Uterus (tissue), 2 donors: ENCODE data around the gene USP43.
"Not testable (repeated sequence)": the region's sequence is repeated elsewhere in the genome, so short reads cannot be mapped to it uniquely, and the experiment has no call there.

ENCODE experiments used
- POLR2A ChIP-seq, 2 donors: fragments of 450-650 bp; IDR thresholded peaks; one replicate each; pipeline ENCODE4 v1.6.1; 2016; ENCODE audit warnings: antibody characterized with exemption in 2 of 2, mild to moderate bottlenecking in 1 of 2, moderate library complexity in 1 of 2
- TF ChIP-seq, protein P1 (sequence below), 4 experiments: fragments of 200-600 bp in 2 of 4; fragments of 450-650 bp in 2 of 4; sonication (generic) in 2 of 4; IDR thresholded peaks; one replicate each; pipeline ENCODE4 v1.5.1; 2016 to 2019; ENCODE audit warnings: antibody characterized with exemption in 4 of 4, mild to moderate bottlenecking in 2 of 4, moderate library complexity in 1 of 4

DNA sequence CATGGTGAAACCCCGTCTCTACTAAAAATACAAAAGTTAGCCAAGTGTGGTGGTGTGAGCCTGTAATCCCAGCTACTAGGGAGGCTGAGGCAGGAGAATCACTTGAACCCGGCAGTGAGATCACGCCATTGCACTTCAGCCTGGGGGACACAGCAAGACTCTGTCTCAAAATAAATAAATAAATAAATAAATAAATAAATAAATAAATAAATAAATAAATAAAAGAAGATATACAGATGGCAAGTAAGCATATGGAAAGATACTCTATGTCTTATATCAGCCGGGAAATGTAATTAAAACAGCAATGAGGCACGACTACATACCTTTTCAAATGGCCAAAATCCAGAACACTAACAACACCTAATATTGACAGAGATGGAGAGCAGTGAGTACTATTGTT is 40.7 kb upstream of the USP43 start:
- TF ChIP-seq, protein P1, sequence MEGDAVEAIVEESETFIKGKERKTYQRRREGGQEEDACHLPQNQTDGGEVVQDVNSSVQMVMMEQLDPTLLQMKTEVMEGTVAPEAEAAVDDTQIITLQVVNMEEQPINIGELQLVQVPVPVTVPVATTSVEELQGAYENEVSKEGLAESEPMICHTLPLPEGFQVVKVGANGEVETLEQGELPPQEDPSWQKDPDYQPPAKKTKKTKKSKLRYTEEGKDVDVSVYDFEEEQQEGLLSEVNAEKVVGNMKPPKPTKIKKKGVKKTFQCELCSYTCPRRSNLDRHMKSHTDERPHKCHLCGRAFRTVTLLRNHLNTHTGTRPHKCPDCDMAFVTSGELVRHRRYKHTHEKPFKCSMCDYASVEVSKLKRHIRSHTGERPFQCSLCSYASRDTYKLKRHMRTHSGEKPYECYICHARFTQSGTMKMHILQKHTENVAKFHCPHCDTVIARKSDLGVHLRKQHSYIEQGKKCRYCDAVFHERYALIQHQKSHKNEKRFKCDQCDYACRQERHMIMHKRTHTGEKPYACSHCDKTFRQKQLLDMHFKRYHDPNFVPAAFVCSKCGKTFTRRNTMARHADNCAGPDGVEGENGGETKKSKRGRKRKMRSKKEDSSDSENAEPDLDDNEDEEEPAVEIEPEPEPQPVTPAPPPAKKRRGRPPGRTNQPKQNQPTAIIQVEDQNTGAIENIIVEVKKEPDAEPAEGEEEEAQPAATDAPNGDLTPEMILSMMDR (IDR thresholded peaks at IDR 0.05): not testable (repeated sequence)
- TF ChIP-seq POLR2A (IDR thresholded peaks at IDR 0.05): not testable (repeated sequence)
